HepG2 (cell line): ENCODE measurements around the gene TAF1D. TPM values are rescaled to one million over a fixed set of nuclear protein-coding genes. Genes with fewer than 3 reads are reported as not detected.

Experiments used
- ATAC-seq: fragments of 200-7000 bp; cut with Tn5 transposase; 3 replicates; pipeline ENCODE4 v1.9.1; 2020; ENCODE audit warnings: mild to moderate bottlenecking, moderate library complexity
- BruUV-seq: library from RNA; stranded (reverse); fragments of 400-500 nt; replicated peaks from 2 replicates; lab custom pipeline; 2021; lab: Mats Ljungman, UMichigan
- CTCF ChIA-PET: fragments of 300-600 bp; formaldehyde crosslinking; extraction: SDS; loops from one replicate; lab custom pipeline; 2021; ENCODE audit warnings: low total read pairs, inconsistent platforms, low intra/inter-chr PET ratio; lab: Yijun Ruan, JAX
- POLR2A ChIA-PET: fragments of 350-600 bp; sonication (Branson Sonifier 250); formaldehyde crosslinking; loops from one replicate; lab custom pipeline; 2020; ENCODE audit warnings: antibody characterized with exemption, inconsistent platforms; lab: Yijun Ruan, JAX
- DNase-seq: peaks from one replicate; pipeline ENCODE4 v3.0.0-alpha.2; 2015; ENCODE audit warnings: low spot score
- FAIRE-seq: peaks from 3 replicates; lab custom pipeline; 2011; peaks lifted over from hg19 to GRCh38; lab: Jason Lieb, UNC
- H2AFZ ChIP-seq: one replicate; pipeline ENCODE4 v1.6.1; 2011; ENCODE audit warnings: low read length, inconsistent platforms
- H3K27ac ChIP-seq: fragments of 300-600 bp; 3 replicates; pipeline ENCODE4 v1.8.0; 2011; ENCODE audit warnings: mixed run types, mild to moderate bottlenecking, mixed read lengths, low read length, inconsistent platforms; ENCODE audit not compliant: insufficient read depth; ENCODE audit errors: extremely low read length
- H3K27me3 ChIP-seq, 2 experiments: fragments of 200-600 bp in 1 of 2; 2 replicates in 1 of 2; 3 replicates in 1 of 2; pipeline versions ENCODE4 v1.6.0 to v1.8.0; 2011; ENCODE audit warnings: low read length in 2 of 2, mild to moderate bottlenecking in 2 of 2, moderate library complexity in 2 of 2, inconsistent platforms in 1 of 2; ENCODE audit not compliant: insufficient read depth in 2 of 2, control insufficient read depth in 1 of 2
- H3K36me3 ChIP-seq, 2 experiments: fragments of 200-600 bp in 1 of 2; replicated peaks in 1 of 2; 2 replicates in 1 of 2; 3 replicates in 1 of 2; pipeline versions ENCODE4 v1.5.1 to v1.8.0; 2011; ENCODE audit warnings: low read length in 2 of 2, inconsistent platforms in 1 of 2; ENCODE audit not compliant: insufficient read depth in 2 of 2, control insufficient read depth in 1 of 2
- H3K4me1 ChIP-seq: 2 replicates; pipeline ENCODE4 v1.5.1; 2012; ENCODE audit warnings: low read length, inconsistent platforms; ENCODE audit not compliant: insufficient read depth
- H3K4me2 ChIP-seq: 2 replicates; pipeline ENCODE4 v1.6.0; 2011; ENCODE audit warnings: low read depth, low read length, inconsistent platforms
- H3K4me3 ChIP-seq, 3 experiments: fragments of 200-600 bp in 1 of 3; sonication (generic), shearing (Covaris generic) in 1 of 3; replicated peaks in 1 of 3; 2 replicates each; pipeline ENCODE4 v1.5.1; 2011 to 2016; ENCODE audit warnings: low read length in 3 of 3, inconsistent platforms in 2 of 3, low read depth in 2 of 3, mild to moderate bottlenecking in 2 of 3, control low read depth in 1 of 3, mixed read lengths in 1 of 3; ENCODE audit not compliant: insufficient read depth in 1 of 3
- H3K79me2 ChIP-seq: one replicate; pipeline ENCODE4 v1.6.1; 2011; ENCODE audit warnings: low read length, inconsistent platforms; ENCODE audit not compliant: insufficient read depth
- H3K9ac ChIP-seq: 2 replicates; pipeline ENCODE4 v1.6.0; 2011; ENCODE audit warnings: mild to moderate bottlenecking, low read depth, low read length, inconsistent platforms; ENCODE audit not compliant: insufficient read depth
- H3K9me3 ChIP-seq: 2 replicates; pipeline ENCODE4 v1.5.1; 2012; ENCODE audit warnings: mild to moderate bottlenecking, low read length
- H4K20me1 ChIP-seq: 2 replicates; pipeline ENCODE4 v1.6.0; 2011; ENCODE audit warnings: inconsistent platforms, mild to moderate bottlenecking, low read length, moderate library complexity; ENCODE audit not compliant: insufficient read depth
- CBX1 ChIP-seq: IDR thresholded peaks from one replicate; pipeline ENCODE4 v1.6.1; 2016; ENCODE audit warnings: antibody characterized with exemption, low read depth
- CEBPB ChIP-seq: IDR thresholded peaks from 2 replicates; pipeline ENCODE4 v1.6.1; 2011; ENCODE audit warnings: low read depth, low read length, improper control_type of control experiment, borderline replicate concordance
- CEBPG ChIP-seq: IDR thresholded peaks from 2 replicates; pipeline ENCODE4 v1.6.1; 2016
- KLF13 ChIP-seq: sonication (generic); formaldehyde crosslinking; IDR thresholded peaks from 2 replicates; pipeline ENCODE4 v1.4.0; 2020; ENCODE audit warnings: mild to moderate bottlenecking, missing genetic modification reagents
- NFIB ChIP-seq: sonication (generic); formaldehyde crosslinking; IDR thresholded peaks from 2 replicates; pipeline ENCODE4 v1.9.0; 2021; ENCODE audit warnings: missing genetic modification reagents, mild to moderate bottlenecking, borderline replicate concordance
- RBFOX2 ChIP-seq: fragments of 200-400 bp; formaldehyde crosslinking; IDR thresholded peaks from 2 replicates; pipeline ENCODE4 v1.6.1; 2017; ENCODE audit warnings: low read depth, mild to moderate bottlenecking, low read length
- REPIN1 ChIP-seq: sonication (generic); formaldehyde crosslinking; IDR thresholded peaks from 2 replicates; pipeline ENCODE4 v1.8.0; 2022; ENCODE audit warnings: missing genetic modification reagents, low read depth, mild to moderate bottlenecking, borderline replicate concordance
- ZBTB4 ChIP-seq: sonication (generic); formaldehyde crosslinking; IDR thresholded peaks from 2 replicates; pipeline ENCODE4 v1.4.0; 2020; ENCODE audit warnings: missing genetic modification reagents, mild to moderate bottlenecking, borderline replicate concordance
- ZBTB7A ChIP-seq: sonication (generic); formaldehyde crosslinking; IDR thresholded peaks from 2 replicates; pipeline ENCODE4 v1.8.0; 2022; ENCODE audit warnings: mild to moderate bottlenecking, missing genetic modification reagents
- ZNF143 ChIP-seq: sonication (generic); formaldehyde crosslinking; IDR thresholded peaks from 2 replicates; pipeline ENCODE4 v1.4.0; 2020; ENCODE audit warnings: missing genetic modification reagents
- ZNF775 ChIP-seq: sonication (generic); formaldehyde crosslinking; IDR thresholded peaks from 2 replicates; pipeline ENCODE4 v1.4.0; 2020; ENCODE audit warnings: missing genetic modification reagents, mild to moderate bottlenecking, moderate library complexity, borderline replicate concordance
- ZSCAN31 ChIP-seq: sonication (generic); formaldehyde crosslinking; IDR thresholded peaks from 2 replicates; pipeline ENCODE4 v1.5.0; 2020; ENCODE audit warnings: low read depth, mild to moderate bottlenecking, missing genetic modification reagents
- ZSCAN9 ChIP-seq: IDR thresholded peaks from 2 replicates; pipeline ENCODE4 v1.6.1; 2016; ENCODE audit warnings: borderline replicate concordance
- in situ Hi-C: cut with HindIII; loops from 2 replicates; pipeline ENCODE4 v1.10.0; 2017; ENCODE audit warnings: low pct_unique_long_range_greater_than_20kb; ENCODE audit not compliant: extremely low pct_ligation_motif_present
- intact Hi-C: fragments of 100-400 bp; cut with micrococcal nuclease; formaldehyde crosslinking; loops from one replicate; pipeline ENCODE4 v1.10.0; 2022; ENCODE audit not compliant: unreplicated experiment
- polyA plus RNA-seq, 8 experiments: library from polyadenylated mRNA; depleted of rRNA in 3 of 8; stranded (reverse) in 7 of 8; unstranded in 1 of 8; fragments of >200 nt; fragmentation: Illumina TruSeq in 4 of 8; extraction: Trizol in 4 of 8; gene quantifications; 2 replicates each; pipeline versions ENCODE4 v1.2.1 to v1.2.3, GENCODE V29; 2011 to 2016; ENCODE audit warnings: low read depth in 4 of 8, missing spikeins in 1 of 8, mixed read lengths in 1 of 8; ENCODE audit not compliant: insufficient read depth in 1 of 8
- total RNA-seq, 5 experiments: library from RNA; depleted of rRNA; stranded (reverse); fragments of >200 nt; fragmentation: Illumina TruSeq; extraction: Trizol; gene quantifications; 2 replicates each; pipeline ENCODE4 v1.2.3, GENCODE V29; 2016; ENCODE audit warnings: low read depth in 1 of 5
- TF ChIP-seq, protein P1 (sequence below): sonication (generic); formaldehyde crosslinking; IDR thresholded peaks from 2 replicates; pipeline ENCODE4 v1.5.0; 2020; ENCODE audit warnings: missing genetic modification reagents, mild to moderate bottlenecking, borderline replicate concordance

TAF1D gene
- total and polyA plus RNA-seq, 2 of the 13 experiments (the other 11 are each of a cell fraction or from before 2014, with no cell fraction given) = 132 to 207 TPM

DNA sequence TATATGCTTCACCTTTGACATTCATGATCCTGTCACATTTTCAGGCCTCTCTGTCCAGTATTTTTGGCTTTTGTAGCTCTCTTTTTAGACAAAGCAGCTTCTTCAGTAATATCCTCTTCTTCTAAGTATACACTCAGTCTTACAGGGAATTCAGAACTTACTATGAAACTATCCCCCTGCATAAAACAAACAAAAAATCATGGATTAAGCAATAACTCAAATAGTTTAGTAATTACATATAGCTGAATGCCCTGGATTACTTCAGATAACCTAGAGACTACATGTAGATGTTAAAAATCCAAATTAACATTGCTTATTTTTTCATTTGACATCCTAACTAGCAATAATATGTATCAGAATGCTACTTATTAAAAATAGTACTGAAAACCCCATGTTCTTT is 5.2 kb downstream of the TAF1D start:
- POLR2A ChIA-PET = interaction anchor here (1.4 kb wide), 1 partner anchor 48 kb away, joined by 5 read pairs; the partner anchor contains the start of gene MED17

More for the DNA sequence above, 5.2 kb downstream of the TAF1D start:
- peak overlapping the region in 2 of 3 experiments; percentile 1 to 12; a peak in 1 of 6 replicates for H3K4me3 ChIP-seq
- in situ Hi-C loops = no loop called here
- H2AFZ ChIP-seq = no peak overlapping the region
- H3K9ac ChIP-seq = no peak overlapping the region
- peak overlapping the region; percentile 93 for H3K4me2 ChIP-seq
- H3K36me3 ChIP-seq = peaks cover 13 to 78% of the 10 kb centered on the region in 2 experiments
- CTCF ChIA-PET = no interaction called here
- no peak overlapping the region for H3K27ac ChIP-seq
- peaks cover 81% of the 10 kb centered on the region for H4K20me1 ChIP-seq
- no peak for ATAC-seq
- no peak for FAIRE-seq
- DNase-seq = no peak
- peaks cover 69% of the 10 kb centered on the region for H3K79me2 ChIP-seq
- H3K27me3 ChIP-seq = no peaks in the 10 kb centered on the region; a peak in 2 of 5 replicates
- TF ChIP-seq ZNF143 (CRISPR knock-in tag) (no peak), ZSCAN9 (no peak), CEBPG (CRISPR knock-in tag) (peak; percentile 22; the same call in 1 of the 2 replicates), ZBTB7A (CRISPR knock-in tag) (no peak), REPIN1 (CRISPR knock-in tag) (no peak), KLF13 (CRISPR knock-in tag) (no peak), CEBPB (peak; percentile 69; the same call in 1 of the 2 replicates), RBFOX2 (peak; percentile 44; the same call in 1 of the 2 replicates), NFIB (no peak), ZSCAN31 (no peak), CBX1 (no peak), ZNF775 (CRISPR knock-in tag) (no peak), ZBTB4 (CRISPR knock-in tag) (no peak)
- TF ChIP-seq, protein P1, sequence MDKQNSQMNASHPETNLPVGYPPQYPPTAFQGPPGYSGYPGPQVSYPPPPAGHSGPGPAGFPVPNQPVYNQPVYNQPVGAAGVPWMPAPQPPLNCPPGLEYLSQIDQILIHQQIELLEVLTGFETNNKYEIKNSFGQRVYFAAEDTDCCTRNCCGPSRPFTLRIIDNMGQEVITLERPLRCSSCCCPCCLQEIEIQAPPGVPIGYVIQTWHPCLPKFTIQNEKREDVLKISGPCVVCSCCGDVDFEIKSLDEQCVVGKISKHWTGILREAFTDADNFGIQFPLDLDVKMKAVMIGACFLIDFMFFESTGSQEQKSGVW (CRISPR knock-in tag) = no peak
- TF ChIP-seq, all 625 proteins: peak for 3
- Histone ChIP-seq H3K4me1 (peaks cover 69% of the 10 kb centered on the region), H3K9me3 (no peaks in the 10 kb centered on the region)
- BruUV-seq = no TSS peak
- intact Hi-C loops = no loop called here
